GM12874 (cell line): ENCODE data around the gene FSTL4.

Experiments used
- CTCF ChIP-seq: IDR thresholded peaks from 2 replicates; pipeline ENCODE4 v1.5.1; 2011; ENCODE audit warnings: low read depth, mild to moderate bottlenecking, control low read depth, low read length, moderate library complexity; ENCODE audit not compliant: insufficient read depth

FSTL4 gene

DNA sequence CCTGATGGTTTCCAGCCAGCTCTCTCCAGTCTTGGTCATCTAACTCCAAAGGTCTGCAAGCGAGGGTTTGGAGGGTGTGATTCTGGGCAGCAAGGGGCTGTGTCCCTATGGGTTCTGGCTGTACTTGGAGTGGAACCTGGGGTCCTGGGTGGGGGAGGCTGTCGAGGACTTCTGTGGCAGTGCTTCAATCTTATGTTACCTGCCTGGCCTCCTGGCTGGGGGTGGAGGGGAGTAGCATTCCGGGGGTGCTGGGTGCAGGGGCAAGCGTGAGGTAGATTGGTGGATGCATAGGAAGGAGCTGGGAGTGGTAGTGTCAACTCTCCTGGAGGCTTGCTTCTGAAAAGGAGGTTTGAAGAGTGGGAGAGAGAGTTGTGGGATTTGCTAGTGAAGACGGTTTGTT is 417.1 kb downstream of the FSTL4 start:
- no peak for TF ChIP-seq CTCF

DNA sequence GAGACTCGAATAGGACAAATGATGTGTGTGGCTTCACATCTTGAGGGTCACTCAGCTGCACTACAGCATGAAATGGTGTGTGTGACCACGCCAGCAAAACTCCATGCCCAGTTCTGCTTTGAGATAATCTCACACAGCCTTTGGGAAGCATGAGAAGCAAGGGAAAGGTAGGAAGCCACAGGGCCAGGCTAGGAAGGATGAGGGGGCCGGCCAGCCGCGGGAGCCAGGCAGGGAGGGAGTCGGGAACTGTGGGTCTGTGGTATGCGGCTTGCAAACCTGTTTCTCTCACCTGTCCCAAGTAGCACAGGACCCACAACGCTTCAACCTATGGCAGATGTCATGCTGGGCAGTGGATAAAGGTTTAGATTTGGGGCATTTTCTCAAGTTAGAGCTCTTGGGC is 418.5 kb downstream of the FSTL4 start:
- no peak for TF ChIP-seq CTCF

DNA sequence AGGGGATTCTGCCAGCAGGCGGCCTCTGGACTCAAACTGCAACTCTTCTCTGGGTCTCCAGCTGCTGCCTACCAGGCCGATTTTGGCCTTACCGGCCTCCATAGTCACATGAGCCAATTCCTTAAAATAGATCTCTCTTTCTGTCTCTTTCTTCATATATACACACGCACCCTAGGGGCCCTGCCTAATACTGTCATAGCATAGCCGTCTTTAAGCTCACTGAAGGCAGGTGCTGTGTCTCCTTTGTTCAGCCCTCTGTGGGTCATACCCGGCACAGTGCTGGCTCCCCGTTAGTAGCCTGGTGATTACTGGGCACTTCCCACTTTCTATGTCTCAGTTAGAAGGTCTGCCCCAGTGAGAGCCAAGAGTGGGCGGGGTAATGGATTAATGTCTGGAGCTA is 419.6 kb downstream of the FSTL4 start:
- no peak for TF ChIP-seq CTCF

GRCh38 chr5:133189881-133190280 is 422.5 kb downstream of the FSTL4 start:
- no peak for TF ChIP-seq CTCF

DNA sequence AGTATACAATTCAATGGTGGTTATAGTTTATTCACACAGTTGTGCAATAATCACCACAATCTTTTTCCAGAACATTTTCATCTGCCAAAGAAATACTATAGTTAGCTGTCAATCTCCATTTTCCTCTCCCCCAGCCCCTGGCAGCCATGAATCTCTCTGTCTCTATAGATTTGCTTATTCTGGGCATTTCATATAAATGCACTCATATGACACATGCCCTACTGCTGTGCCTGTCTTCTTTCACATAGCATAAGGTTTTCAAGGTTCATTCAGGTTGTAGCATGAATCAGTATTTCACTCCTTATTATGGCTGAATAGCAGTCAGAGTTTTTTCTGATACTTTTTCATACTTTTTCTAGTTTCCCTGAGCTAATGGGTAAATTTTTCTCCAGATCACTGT is 432.9 kb downstream of the FSTL4 start:
- no peak for TF ChIP-seq CTCF

DNA sequence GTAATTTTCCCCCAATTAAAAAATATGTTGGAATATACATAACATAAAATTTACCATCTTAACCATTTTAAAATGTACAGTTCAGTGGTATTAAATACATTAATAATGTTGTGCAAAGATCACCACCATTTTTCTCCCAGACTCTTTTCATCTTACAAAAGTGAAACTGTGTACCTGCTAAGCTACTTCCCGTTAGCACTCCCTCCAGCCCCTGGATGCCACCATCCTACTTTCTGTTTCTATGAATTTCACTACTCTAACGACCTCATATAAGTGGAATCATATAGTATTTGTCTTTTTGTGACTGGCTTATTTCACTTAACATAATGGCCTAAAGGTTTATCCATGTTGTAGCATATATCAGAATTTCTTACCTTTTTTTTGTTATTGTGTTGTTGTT is 447.6 kb downstream of the FSTL4 start:
- no peak for TF ChIP-seq CTCF

DNA sequence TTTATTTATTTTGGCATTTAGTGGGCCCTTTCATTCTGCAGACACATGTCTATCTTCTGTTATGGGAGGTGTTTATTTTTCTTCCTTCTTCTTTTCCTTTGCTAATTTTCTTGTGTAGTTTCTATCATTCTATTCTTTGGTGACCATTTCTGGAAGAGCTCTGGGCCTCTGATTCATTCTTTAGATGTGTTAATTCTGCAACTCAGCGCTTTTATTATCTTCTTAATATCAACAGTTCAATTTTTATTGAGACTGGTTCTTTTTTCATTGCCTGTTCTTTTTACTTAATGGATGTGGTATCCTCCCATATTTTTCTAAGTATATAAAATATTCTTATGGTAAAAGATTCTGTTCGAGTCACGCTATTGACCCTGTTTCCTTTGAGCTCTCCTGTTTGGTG is 448.5 kb downstream of the FSTL4 start:
- TF ChIP-seq CTCF: no peak

- no peak for TF ChIP-seq CTCF
Measured at GRCh38 chr5:133159543-133159942, 452.8 kb downstream of the FSTL4 start.
